Muscle of back (tissue), 11 donors: ENCODE results near the gene BGN. TPM values are rescaled to one million over a fixed set of nuclear protein-coding genes. Genes with fewer than 3 reads are reported as not detected.

ENCODE experiments used
- DNase-seq, 3 donors: peaks; one replicate each; pipeline versions ENCODE4 v3.0.0 to v3.0.0-alpha.2; 2013
- polyA plus RNA-seq, 10 donors: library from polyadenylated mRNA; unstranded; fragments of 120-200 nt; gene quantifications; one replicate each; pipeline ENCODE4 v1.2.1, GENCODE V29; 2013; ENCODE audit not compliant: insufficient read length in 10 of 10

Gene BGN
- polyA plus RNA-seq, 10 donors: 87.6 to 224 (median 136) TPM

DNA sequence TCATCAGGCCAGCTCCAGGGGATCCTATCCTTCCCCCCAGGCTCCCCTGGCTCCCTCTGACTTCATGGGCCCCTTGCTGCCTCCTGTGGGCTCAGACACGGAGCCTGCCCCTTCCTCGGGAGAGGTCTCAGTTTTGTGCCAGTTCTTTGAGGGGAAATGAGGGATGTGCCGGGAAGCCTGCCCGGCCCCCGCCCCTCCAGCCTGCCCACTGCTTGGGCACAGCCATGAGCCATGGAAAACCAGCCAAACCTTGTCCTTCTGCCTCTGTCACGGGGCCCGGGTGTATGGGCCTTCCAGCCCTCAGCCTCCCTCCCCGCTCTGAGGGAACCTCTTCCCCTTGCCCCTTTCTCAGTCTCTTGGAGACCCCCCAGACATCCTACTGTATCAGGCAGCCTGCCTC, 6.8 kb downstream of the BGN start:
- no peak for DNase-seq

DNA sequence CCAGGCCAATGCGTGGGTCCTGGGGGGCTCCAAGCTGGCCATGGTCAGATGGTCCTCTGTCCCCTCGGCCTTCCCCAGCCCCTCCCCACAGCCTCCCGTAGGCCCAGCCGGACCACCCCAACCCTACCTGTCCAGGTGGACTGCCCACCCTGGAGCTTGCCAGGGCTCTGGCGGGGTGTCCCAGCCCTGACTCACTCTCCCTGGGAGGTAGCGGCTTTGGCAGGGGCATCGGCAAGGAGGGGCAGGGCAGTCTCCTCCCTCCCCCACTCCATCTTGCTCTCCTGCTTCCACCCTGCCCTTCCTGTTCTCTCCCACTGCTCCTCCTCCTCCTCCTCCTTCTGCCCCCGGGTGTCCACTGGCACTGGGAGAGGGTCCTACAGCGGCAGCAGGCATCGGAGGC, 7.4 kb downstream of the BGN start:
- no peak for DNase-seq

DNA sequence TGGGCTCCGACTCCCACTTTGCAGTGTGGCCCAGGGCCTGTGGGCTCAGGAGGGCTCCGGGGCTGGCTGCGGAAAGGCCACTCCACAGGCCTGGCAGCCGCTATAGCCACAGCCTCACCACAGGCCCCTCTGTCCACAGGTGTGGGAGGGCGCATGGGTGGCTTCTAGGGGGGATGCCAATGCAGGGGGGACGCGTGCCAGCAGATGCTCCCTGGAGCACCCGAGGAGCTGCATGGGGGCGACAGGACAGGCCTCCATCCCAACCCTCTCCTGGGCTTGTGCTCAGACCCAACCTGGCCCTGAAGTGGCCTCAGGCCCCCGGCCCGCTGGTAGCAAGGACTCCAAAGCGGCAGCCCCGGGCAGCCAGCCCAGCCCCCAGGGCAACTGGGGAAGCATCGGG, 8.0 kb downstream of the BGN start:
- no peak for DNase-seq

DNA sequence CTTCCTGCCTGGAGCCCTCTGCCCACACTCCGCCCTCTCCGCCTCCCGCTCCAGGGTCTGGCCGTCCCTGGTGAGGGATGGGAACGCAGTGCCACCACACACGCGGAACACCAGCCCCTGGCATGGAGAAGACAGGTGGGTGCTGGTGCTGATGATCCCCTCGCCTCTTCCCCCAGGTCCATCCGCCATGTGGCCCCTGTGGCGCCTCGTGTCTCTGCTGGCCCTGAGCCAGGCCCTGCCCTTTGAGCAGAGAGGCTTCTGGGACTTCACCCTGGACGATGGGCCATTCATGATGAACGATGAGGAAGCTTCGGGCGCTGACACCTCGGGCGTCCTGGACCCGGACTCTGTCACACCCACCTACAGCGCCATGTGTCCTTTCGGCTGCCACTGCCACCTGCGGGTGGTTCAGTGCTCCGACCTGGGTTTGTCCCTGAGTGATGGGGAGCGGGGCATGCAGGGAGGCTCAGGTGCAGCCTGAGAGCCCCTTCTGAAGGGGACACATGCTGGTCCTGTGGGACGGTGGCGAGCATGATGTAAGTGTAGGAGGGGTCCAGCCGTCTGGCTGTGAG, 9.8 kb downstream of the BGN start:
- no peak for DNase-seq

DNA sequence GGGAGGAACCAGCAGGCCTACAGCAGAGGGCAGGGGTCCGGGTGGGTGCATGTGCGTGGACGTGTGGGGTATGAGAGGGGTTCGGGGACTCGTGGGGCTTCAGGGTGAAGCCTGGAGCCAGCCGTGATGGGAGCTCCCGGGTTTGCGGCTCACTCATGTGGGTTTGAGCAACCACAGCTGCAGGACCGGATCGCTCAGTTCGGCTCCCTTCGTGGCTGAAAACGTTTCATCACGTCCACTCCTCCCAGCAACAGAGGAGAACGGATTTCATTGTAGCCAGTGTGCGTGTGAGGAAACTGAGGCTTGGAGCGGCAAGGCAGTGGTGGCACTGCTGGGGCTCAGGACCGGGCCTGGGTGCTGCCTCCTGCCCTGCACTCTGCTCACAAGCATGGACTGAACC, 10.6 kb downstream of the BGN start:
- no peak for DNase-seq

DNA sequence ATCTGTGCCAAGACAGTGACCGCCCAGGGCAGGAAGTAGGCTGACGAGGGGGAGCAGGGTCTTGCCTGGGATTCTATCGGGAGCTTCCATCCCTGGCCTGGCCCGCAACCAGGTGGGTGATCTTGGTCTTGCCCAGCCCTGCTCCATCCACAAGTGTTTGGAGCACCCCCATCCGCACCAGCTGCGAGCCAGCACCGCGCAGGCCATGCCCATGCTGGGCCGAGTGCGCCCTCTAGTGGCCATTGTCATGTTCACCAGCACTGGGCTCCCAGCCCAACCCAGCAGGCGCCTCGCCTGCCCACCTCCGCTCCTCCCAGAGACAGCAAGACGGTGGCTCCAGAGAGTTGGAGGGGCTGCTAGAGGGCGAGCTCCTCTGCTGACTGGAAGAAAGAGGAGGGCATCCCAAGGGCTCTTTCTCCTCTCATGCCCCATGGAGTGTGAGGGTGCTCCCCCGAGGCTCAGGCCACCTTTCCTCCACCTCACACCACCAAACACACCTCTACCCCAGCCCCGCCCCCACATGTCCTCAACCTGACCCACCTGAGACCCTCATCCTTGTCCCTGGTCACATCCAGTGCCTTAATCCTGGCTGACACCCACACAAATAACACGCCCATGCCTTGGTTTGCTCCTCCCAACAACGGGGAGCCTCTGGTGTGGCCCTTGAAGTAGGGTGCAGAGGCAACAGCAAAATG, 12.9 kb downstream of the BGN start:
- DNase-seq: peak; percentile 60 to 87 (median 83)

DNA sequence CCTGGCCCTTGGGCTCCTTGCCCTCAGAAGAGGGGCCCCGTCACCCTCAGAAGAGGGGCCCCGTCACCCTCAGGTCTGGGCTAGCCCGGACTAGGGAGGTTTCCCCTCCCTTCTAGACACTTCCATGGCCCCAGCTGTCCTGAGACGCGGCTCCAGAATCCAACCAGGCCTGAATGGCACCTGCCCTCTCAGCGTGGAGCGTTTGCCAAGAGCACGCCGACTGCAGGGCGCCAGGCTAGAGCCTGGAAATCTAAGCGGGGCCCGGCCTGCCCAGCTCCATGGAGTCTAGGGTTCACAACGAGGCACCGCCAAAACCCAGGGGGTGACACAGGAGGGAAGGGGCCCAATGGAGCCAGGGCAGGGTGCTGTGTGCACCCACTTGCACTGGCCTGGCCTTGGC, 14.8 kb downstream of the BGN start:
- no peak for DNase-seq

DNA sequence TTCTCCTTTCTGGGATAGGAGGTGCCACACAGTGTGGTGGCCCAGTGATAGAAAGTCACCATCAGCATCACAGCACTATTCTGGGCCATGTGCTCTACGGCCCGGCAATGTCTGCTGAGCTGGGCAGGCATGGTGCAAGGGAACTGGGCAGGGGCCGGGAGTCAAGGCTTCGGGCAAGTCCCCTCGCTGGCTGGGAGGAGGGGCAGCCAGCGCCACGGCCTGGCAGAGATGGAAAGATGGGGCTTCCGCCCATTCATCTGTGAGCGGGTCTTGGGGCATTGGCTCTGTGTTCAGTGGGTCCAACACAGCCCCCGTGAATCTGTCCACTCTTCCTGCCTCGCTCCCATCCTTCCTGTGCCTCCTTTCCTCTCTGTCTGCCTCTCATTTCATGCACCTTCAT, 15.6 kb downstream of the BGN start:
- DNase-seq: no peak

DNA sequence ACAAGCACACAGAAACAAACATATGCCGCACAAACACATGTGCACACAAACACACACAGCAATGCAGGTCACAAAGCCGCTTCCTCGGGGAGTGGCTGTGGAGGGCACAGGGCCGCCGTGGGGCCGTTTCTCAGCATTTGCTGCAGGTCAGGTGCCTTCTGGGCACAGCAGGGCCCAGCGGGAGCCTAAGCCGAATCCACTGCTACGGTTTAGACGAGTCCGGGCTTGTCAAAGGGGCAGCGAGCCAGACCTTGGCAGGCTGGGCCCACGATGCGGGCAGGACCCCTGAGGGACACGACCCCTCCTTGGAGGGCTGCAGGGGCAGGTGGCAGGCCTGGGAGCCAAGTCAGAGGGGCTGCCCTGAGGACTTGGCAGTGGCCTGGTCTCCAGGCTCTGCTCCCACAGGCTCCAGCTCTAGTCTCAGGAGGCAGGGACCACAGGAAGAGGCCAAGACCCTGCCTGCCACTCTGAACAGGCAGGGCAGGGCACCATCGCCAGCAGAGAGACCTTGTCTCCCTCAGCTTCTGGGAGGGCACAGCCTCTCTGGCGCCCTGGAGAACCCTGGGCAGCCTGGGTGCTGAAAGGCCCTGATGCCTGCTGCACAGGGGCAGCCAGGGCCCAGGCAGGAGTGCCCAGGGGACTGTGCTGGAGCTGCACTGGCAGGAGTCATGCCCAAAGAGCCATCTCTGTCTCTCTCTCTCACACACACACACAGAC, 17.2 kb downstream of the BGN start:
- DNase-seq: no peak

DNA sequence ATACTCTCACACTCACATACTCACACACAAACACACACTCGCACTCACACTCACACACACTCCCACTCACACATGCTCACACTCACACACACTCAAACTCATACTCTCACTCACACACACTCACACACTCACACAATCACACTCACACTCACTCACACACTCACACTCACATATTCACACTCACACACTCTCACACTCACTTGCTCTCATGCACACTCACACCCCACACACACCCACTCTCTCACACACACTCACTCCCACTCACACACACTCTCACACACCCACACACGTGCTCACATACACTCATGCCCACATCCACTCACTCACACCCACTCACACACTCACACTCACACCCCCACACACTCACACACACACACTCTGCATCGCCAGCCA, 17.7 kb downstream of the BGN start:
- DNase-seq: no peak

DNA sequence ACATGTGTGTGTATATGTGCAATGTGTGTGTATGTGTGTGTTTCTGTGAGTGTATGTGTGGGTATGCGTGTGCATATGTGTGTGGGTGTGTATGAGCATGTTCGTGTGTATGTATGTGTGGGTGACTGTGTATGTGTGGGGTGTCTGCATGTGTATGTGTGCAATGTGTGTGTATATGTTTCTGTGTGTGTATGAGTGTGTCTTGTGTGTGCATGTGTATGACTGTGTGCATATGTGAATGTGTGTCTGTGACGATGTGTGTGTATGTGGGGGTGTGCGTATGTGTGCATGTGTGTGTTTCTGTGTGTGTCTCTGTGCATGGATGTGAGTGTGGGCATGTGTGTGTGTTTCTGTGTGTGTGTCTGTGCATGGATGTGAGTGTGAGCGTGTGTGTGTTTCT, 18.5 kb downstream of the BGN start:
- DNase-seq: no peak

DNA sequence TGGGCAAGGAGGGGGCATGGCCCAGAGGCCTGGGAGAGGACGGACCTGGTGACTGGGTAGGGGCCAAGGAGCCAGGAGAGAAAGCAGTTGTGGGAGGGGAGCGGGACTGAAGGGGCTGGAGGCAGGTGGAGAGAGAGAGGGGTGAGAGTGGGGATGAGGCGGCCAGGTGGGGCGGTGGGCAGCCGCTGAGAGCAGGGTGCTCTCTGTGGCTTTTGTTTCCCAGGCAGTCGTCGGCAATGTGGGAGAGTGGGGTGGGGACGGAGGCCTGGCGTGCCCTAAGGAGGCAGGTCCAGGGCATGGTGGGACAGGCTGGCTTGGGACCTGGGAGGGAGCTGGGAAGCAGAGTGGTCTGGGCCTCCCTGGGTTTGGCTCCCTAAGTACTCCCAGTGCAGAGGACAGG, 19.5 kb downstream of the BGN start:
- no peak for DNase-seq

DNA sequence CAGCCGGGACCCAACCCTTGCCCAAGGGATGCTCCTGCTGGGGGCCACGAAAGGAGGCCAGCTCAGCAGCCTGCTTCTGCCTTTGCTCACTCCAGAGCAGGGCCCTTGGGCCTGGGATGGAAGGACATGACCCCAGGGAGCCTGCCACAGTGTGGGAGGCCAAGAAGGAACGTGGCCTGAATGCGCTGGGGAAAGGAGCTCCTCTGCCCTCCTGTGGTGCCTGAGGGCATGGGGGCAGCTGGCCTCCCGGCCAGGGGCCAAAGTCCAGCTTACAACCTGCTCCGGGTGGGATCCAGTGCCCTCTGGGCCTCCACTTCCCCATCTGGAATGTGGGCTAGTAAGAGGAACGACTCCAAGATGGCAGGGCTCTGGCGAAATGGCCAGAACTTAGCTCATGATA, 20.7 kb downstream of the BGN start:
- DNase-seq: no peak

DNA sequence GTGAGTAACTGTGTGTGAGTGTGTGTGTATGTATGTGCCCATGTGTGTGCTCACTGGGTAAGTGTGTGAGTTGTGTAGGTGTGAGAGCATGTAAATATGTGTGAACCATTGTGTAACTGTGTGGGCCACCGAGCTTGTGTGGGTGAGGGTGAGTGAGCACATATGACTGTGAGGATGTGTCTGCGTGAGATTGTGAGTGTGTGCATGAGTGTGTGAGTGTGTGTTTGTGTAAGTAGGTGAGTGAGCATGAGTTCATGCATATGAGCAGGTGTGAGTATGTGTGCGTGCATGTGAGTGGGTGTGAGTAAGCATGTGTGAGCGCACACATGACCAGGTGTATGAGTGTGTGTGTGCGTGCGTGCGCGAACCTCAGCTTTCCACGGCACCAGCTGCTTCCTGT, 21.3 kb downstream of the BGN start:
- no peak for DNase-seq

DNA sequence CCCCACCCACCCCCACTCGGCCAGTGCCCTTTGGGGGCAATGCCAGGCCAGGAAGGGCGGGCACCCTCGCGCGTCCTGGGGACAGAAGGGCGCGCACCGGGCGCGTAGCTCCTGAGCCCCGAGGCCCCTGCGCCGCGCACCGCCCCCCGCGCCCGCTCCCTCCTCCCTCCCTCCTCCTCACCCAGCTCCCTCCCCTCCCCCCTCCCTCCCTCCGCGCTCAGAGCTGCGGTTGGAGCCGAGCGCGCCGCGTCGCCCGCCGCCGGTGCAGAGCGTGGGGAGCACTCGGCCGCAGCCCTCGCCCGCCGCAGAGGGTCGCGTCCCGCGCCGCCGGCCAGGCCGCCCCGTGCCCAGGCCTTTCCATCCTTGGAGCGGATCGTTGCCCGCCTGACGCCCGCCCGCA, 22.6 kb downstream of the BGN start, which contains the start of gene ATP2B3:
ATP2B3 (plus strand) TSS at position 220 of the 400 bp plus-strand sequence. CDS start 18,606 bp downstream, outside the sequence.
- DNase-seq: no peak

DNA sequence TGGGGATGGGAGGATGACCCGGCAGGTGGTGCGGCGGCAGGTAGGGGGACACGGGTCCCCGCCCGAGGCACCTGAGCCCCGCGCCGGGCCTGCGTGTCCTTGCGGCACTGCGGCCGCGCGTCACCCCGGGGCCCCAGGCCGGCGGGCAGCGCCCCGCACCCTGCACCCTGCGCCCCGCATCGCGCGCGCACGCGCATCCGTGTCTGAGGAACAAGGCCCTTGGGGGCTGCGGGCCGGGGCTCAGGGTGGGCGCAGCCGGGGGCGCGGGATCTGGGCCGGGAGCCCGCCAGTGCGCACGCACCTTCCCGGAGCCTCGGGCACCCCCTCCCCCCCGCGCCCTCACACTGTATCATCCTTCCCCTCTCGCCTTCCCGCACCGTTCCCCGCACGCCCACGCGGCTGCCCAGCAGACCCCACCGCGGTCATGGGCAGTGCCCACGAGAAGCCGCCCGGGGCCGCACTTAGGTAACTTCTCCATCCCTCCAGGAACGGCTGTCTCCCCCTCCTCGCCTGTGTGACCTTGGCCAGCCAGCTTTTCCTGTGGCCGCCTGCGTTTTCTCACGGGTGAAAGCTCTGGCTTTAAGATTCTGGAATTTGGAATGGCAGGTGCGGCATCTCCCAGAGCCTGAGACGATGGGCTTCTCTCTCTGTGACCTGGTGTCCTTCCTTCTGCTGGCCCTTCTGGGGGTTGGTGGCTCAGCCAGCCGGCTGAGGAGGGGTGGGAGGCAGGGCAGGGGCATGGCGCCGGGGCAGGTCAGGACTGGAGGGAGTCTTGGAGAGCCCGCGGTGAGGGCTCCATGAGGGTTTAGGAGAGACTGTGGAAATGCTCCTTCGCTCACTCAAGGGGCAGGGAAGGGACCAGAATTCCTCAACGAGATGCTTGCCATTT, 23.4 kb downstream of the BGN start:
- DNase-seq: no peak

DNA sequence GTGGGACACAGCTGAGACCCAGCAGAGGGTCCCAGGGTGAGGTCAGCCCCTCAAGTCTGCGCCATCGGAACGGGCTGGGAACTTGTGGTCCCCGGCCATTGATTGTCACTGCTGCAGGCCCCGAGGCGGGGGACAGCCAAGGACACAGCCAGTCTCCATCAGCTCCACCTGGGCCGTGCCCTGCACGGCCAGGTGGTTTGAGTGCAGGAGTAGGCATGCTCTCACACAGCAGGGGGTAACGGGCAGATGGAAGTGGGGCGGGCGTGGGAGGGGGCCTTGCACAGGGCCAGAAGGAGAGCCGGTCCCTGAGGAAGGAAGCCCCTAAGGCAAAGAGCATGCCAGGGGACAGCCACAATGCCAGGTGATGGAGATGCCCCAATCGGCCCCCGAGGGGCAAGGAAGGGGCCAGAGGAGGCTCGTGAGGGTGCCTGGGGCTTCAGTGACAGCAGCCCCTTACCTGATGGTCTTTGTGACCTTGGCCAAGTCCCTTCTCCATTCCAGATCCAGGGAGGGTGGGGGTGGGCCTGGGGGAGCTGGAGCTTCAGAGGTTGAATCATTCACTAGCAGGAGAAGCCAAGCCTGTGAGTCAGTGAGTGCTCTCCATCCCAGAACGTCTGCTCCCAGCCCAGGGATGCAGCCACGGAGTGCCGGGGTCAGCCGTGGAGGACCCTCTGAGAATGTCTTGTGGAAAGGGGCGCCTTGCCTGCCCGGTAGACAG, 24.9 kb downstream of the BGN start:
- DNase-seq: no peak

DNA sequence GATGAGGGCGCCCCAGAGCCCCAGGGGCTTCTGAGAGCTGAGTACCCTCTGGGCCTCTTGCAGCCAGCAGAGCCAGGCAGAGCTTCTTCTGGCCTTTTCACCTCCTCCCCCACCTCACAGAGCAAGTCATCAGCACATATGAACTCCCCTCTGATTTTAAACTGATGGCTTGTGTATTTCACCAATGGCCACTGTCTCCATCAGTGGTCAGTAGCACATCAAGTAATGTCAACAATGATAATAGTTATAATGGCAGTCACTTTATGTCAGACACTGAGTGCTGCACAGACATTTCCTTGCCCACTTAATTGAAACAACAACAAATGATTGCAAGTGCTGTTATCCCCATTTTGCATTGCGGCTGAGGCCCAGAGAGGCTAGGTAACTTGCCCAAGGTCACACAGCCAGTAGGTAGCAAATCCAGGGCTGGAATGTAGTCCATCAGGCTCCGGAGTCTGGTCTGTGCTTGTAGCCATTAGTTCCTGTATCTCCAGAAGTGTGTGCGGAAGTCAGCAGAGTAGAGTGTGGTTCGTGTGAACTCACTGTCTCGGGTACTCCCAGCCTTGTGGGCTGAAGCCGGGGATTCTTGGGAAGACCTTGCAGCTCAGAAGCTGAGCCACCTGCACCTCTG, 25.6 kb downstream of the BGN start:
- no peak for DNase-seq

DNA sequence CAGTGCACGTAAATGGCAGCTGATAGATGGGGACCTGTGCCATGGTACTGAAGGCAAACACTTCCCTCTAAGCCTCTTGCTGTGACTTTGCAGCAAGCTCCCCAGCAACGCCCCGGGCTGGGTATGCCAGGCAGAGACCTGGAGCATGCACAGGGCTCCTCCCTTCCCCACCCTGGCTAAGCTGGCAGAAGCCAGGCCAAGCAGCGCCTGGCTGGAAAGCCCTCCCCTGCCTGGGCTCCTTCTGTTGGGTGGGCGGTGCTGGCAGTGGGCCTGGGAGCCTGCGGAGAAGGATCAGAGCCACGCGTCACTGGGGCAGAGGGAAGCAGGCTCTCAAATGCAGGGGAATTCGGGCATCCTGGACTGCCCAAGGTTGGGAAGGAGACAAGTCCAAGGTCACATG, 26.3 kb downstream of the BGN start:
- peak in 1 of 3 donors; percentile 45 for DNase-seq

DNA sequence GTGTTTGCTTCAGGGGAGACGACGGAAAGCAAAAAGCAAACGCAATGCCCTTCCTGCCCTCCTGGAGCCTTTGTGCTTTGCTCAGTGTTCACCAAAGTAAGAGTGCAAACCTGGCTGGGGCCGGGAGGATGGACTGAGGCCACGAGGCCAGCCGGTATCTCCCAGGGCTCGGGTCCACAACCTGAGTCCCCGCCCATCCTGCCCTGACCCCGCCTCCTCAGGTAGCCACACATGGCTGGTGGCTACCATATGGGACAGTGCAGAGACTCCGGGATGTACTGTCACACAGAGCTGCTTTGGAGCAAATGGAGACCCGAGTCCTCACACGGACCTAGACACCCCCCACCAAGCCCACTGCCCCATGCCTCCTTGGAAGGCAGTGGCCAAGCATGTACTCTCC, 27.5 kb downstream of the BGN start:
- no peak for DNase-seq

DNA sequence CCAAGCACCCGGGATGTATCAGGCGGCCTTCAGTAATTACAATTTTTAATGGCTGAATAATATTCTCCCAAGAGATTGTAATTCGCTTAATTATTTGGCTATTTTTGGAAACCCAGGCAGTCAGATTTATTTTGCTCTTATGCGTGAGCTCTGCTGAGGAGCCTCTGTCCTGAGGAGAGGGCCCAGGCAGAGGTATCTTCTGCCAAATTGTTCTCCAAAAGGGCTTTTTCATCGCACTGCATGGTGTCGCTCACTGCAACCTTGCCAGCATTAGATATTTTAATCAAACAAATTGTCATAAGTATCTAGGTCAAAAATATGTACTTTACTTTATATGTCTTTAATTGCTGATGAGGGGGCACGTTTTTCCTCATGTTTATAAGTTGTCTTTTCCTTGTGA, 28.5 kb downstream of the BGN start:
- DNase-seq: no peak
